H1 (cell line): Measurements from ENCODE around the gene ABCG1.

ENCODE experiments used
- CHD2 ChIP-seq: IDR thresholded peaks from 2 replicates; pipeline ENCODE4 v1.6.1; 2012; ENCODE audit warnings: low read length, improper control_type of control experiment
- HDAC2 ChIP-seq, 2 experiments: fragments of 300-600 bp in 1 of 2; sonication (generic) in 1 of 2; IDR thresholded peaks; 2 replicates each; pipeline ENCODE4 v1.6.1; 2011 to 2012; ENCODE audit warnings: low read depth in 2 of 2, low read length in 2 of 2, mild to moderate bottlenecking in 2 of 2, moderate library complexity in 2 of 2, borderline replicate concordance in 1 of 2, inconsistent platforms in 1 of 2
- MAFK ChIP-seq: IDR thresholded peaks from 2 replicates; pipeline ENCODE4 v1.6.1; 2012; ENCODE audit warnings: low read depth, mild to moderate bottlenecking, improper control_type of control experiment, low read length
- POLR2AphosphoS5 ChIP-seq: IDR thresholded peaks from 2 replicates; pipeline ENCODE4 v1.6.1; 2011; ENCODE audit warnings: low read depth, low read length
- TF ChIP-seq, protein P1 (sequence below), 3 experiments: IDR thresholded peaks; 1 replicate in 2 of 3; 2 replicates in 1 of 3; pipeline versions ENCODE4 v1.5.1 to v1.6.1; 2011; ENCODE audit warnings: low read length in 3 of 3, mild to moderate bottlenecking in 3 of 3, inconsistent platforms in 2 of 3, low read depth in 1 of 3, moderate library complexity in 1 of 3; ENCODE audit not compliant: insufficient read depth in 1 of 3; ENCODE audit errors: control extremely low read depth in 1 of 3

DNA sequence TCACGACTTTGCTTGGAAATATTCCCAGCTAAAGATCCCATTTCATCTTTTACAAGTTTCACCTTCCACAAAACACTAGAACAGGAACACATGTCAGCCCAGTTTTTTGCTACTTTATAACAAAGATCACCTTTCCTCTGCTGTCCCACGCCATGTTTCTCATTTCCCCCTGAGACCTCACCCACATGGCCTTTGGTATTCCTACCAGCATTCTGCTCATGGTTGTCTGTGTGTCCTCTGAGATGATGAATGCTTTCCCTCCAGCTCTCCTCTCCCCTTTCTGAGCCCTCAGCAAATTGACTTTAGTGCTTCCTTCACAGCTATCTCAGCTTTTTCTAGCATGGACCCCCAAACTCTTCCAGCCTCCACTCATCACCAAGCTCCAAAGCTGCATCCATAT lies 32.3 kb upstream of the ABCG1 start:
- TF ChIP-seq POLR2AphosphoS5 (no peak), CHD2 (no peak), MAFK (no peak), HDAC2 (IDR thresholded peaks at IDR 0.05; ENCODE audit: borderline replicate concordance in 1 of 2, low read depth in 2 of 2, low read length in 2 of 2) (no peak)
- TF ChIP-seq, protein P1, sequence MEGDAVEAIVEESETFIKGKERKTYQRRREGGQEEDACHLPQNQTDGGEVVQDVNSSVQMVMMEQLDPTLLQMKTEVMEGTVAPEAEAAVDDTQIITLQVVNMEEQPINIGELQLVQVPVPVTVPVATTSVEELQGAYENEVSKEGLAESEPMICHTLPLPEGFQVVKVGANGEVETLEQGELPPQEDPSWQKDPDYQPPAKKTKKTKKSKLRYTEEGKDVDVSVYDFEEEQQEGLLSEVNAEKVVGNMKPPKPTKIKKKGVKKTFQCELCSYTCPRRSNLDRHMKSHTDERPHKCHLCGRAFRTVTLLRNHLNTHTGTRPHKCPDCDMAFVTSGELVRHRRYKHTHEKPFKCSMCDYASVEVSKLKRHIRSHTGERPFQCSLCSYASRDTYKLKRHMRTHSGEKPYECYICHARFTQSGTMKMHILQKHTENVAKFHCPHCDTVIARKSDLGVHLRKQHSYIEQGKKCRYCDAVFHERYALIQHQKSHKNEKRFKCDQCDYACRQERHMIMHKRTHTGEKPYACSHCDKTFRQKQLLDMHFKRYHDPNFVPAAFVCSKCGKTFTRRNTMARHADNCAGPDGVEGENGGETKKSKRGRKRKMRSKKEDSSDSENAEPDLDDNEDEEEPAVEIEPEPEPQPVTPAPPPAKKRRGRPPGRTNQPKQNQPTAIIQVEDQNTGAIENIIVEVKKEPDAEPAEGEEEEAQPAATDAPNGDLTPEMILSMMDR (IDR thresholded peaks at IDR 0.05; ENCODE audit: control extremely low read depth in 1 of 3, insufficient read depth in 1 of 3, low read depth in 1 of 3, low read length in 3 of 3): no peak
